DND-41 (cell line): ENCODE measurements around the gene ZDHHC11B.

Experiments
- CTCF ChIP-seq: IDR thresholded peaks from 2 replicates; pipeline ENCODE4 v1.5.1; 2012; ENCODE audit warnings: borderline replicate concordance, low read length, moderate library complexity, mild to moderate bottlenecking; ENCODE audit not compliant: poor library complexity, severe bottlenecking; ENCODE audit errors: extremely low read depth
- EZH2 ChIP-seq: IDR thresholded peaks from 3 replicates; pipeline ENCODE4 v1.6.1; 2012; ENCODE audit warnings: borderline replicate concordance, low read depth, mild to moderate bottlenecking, moderate library complexity, low read length, inconsistent platforms; ENCODE audit not compliant: severe bottlenecking

- TF ChIP-seq CTCF, result no peak
- TF ChIP-seq EZH2, result no peak
Observed at GRCh38 chr5:676699-677076, 107.8 kb downstream of the ZDHHC11B start.
